ENCODE results near the gene MEIKIN.

MEIKIN gene

GRCh38 chr5:131993676-131994075 lies 48.2 kb upstream of the MEIKIN start:
- no peak overlapping the region for H2AFZ ChIP-seq (ENCODE audit: low read length)
- H3K36me3 ChIP-seq (replicated peaks; ENCODE audit: insufficient read depth, low read length), result no peaks in the 10 kb centered on the region
- H3K4me3 ChIP-seq (ENCODE audit: low read length), result no peak overlapping the region
- H3K9ac ChIP-seq (ENCODE audit: low read length), result no peak overlapping the region
- DNase-seq, result no peak
- H3K9me2 ChIP-seq (replicated peaks; ENCODE audit: insufficient read depth, low read length), result no peaks in the 10 kb centered on the region
- H3K9me3 ChIP-seq (replicated peaks; ENCODE audit: insufficient read depth, low read length), result no peaks in the 10 kb centered on the region
- no peaks in the 10 kb centered on the region for H3K27me3 ChIP-seq (replicated peaks; ENCODE audit: insufficient read depth, low read length)
- H3F3A ChIP-seq (ENCODE audit: insufficient read depth, low read length), result no peaks in the 10 kb centered on the region
- H3K79me2 ChIP-seq (ENCODE audit: low read length), result no peaks in the 10 kb centered on the region
- H3K27ac ChIP-seq (ENCODE audit: low read length), result no peak overlapping the region
- TF ChIP-seq EZH2phosphoT487 (IDR thresholded peaks at IDR 0.05; ENCODE audit: low read length) (no peak), EZH2 (optimal IDR thresholded peaks at IDR 0.05; ENCODE audit: low read depth, low read length) (no peak), CTCF (IDR thresholded peaks at IDR 0.05; ENCODE audit: low read length) (no peak)
- H3K4me1 ChIP-seq (ENCODE audit: low read length), result no peaks in the 10 kb centered on the region
- H3K4me2 ChIP-seq (ENCODE audit: low read depth, low read length), result no peak overlapping the region
- H4K20me1 ChIP-seq (ENCODE audit: insufficient read depth, low read length), result no peaks in the 10 kb centered on the region

GRCh38 chr5:131992370-131992769 lies 46.9 kb upstream of the MEIKIN start:
- Histone ChIP-seq H3K4me3 (ENCODE audit: low read length) (no peak overlapping the region), H3F3A (ENCODE audit: insufficient read depth, low read length) (no peaks in the 10 kb centered on the region), H3K36me3 (replicated peaks; ENCODE audit: insufficient read depth, low read length) (no peaks in the 10 kb centered on the region), H3K4me1 (ENCODE audit: low read length) (no peaks in the 10 kb centered on the region), H3K27me3 (replicated peaks; ENCODE audit: insufficient read depth, low read length) (no peaks in the 10 kb centered on the region), H3K4me2 (ENCODE audit: low read depth, low read length) (no peak overlapping the region), H3K9me3 (replicated peaks; ENCODE audit: insufficient read depth, low read length) (no peaks in the 10 kb centered on the region), H2AFZ (ENCODE audit: low read length) (no peak overlapping the region), H3K79me2 (ENCODE audit: low read length) (no peaks in the 10 kb centered on the region), H3K9ac (ENCODE audit: low read length) (no peak overlapping the region), H3K27ac (ENCODE audit: low read length) (no peak overlapping the region), H3K9me2 (replicated peaks; ENCODE audit: insufficient read depth, low read length) (no peaks in the 10 kb centered on the region), H4K20me1 (ENCODE audit: insufficient read depth, low read length) (no peaks in the 10 kb centered on the region)
- DNase-seq, result no peak
- no peak for TF ChIP-seq EZH2 (optimal IDR thresholded peaks at IDR 0.05; ENCODE audit: low read depth, low read length)
- no peak for TF ChIP-seq EZH2phosphoT487 (IDR thresholded peaks at IDR 0.05; ENCODE audit: low read length)
- no peak for TF ChIP-seq CTCF (IDR thresholded peaks at IDR 0.05; ENCODE audit: low read length)

- TF ChIP-seq EZH2phosphoT487 (IDR thresholded peaks at IDR 0.05; ENCODE audit: low read length) (no peak), EZH2 (optimal IDR thresholded peaks at IDR 0.05; ENCODE audit: low read depth, low read length) (no peak)
- Histone ChIP-seq H3K27ac (ENCODE audit: low read length) (no peak overlapping the region), H3K79me2 (ENCODE audit: low read length) (no peaks in the 10 kb centered on the region), H4K20me1 (ENCODE audit: insufficient read depth, low read length) (no peaks in the 10 kb centered on the region), H3K4me3 (ENCODE audit: low read length) (no peak overlapping the region), H3F3A (ENCODE audit: insufficient read depth, low read length) (no peaks in the 10 kb centered on the region), H3K27me3 (replicated peaks; ENCODE audit: insufficient read depth, low read length) (no peaks in the 10 kb centered on the region), H3K9me2 (replicated peaks; ENCODE audit: insufficient read depth, low read length) (no peaks in the 10 kb centered on the region), H3K4me1 (ENCODE audit: low read length) (no peaks in the 10 kb centered on the region), H3K9me3 (replicated peaks; ENCODE audit: insufficient read depth, low read length) (no peaks in the 10 kb centered on the region), H3K4me2 (ENCODE audit: low read depth, low read length) (no peak overlapping the region), H2AFZ (ENCODE audit: low read length) (no peak overlapping the region), H3K9ac (ENCODE audit: low read length) (no peak overlapping the region), H3K36me3 (replicated peaks; ENCODE audit: insufficient read depth, low read length) (no peaks in the 10 kb centered on the region)
- DNase-seq, result no peak
These were observed 46.3 kb upstream of the MEIKIN start for GRCh38 chr5:131991593-131992324.

- Histone ChIP-seq H2AFZ (ENCODE audit: low read length) (no peak overlapping the region), H3K27me3 (replicated peaks; ENCODE audit: insufficient read depth, low read length) (no peaks in the 10 kb centered on the region), H3K4me3 (ENCODE audit: low read length) (no peak overlapping the region), H4K20me1 (ENCODE audit: insufficient read depth, low read length) (no peaks in the 10 kb centered on the region), H3K27ac (ENCODE audit: low read length) (no peak overlapping the region), H3K9ac (ENCODE audit: low read length) (no peak overlapping the region), H3K4me2 (ENCODE audit: low read depth, low read length) (no peak overlapping the region), H3K9me3 (replicated peaks; ENCODE audit: insufficient read depth, low read length) (no peaks in the 10 kb centered on the region), H3F3A (ENCODE audit: insufficient read depth, low read length) (no peaks in the 10 kb centered on the region), H3K79me2 (ENCODE audit: low read length) (no peaks in the 10 kb centered on the region), H3K9me2 (replicated peaks; ENCODE audit: insufficient read depth, low read length) (no peaks in the 10 kb centered on the region), H3K4me1 (ENCODE audit: low read length) (no peaks in the 10 kb centered on the region), H3K36me3 (replicated peaks; ENCODE audit: insufficient read depth, low read length) (no peaks in the 10 kb centered on the region)
- no peak for TF ChIP-seq EZH2phosphoT487 (IDR thresholded peaks at IDR 0.05; ENCODE audit: low read length)
- TF ChIP-seq CTCF (IDR thresholded peaks at IDR 0.05; ENCODE audit: low read length), result no peak
- TF ChIP-seq EZH2 (optimal IDR thresholded peaks at IDR 0.05; ENCODE audit: low read depth, low read length), result no peak
- DNase-seq, result no peak
These were observed 45.3 kb upstream of the MEIKIN start for GRCh38 chr5:131990716-131991115.

Measured in MM.1S (cell line).